Pancreas (tissue), 10 donors: Measurements from ENCODE around the gene PACS2. TPM values are rescaled to one million over a fixed set of nuclear protein-coding genes. Genes with fewer than 3 reads are reported as not detected.

Experiments used
- ATAC-seq, 4 donors: fragments of 200-7000 bp; cut with Tn5 transposase; one replicate each; pipeline versions ENCODE4 v1.8.0 to v1.9.1; 2020; ENCODE audit warnings: mild to moderate bottlenecking in 4 of 4, moderate library complexity in 4 of 4
- DNase-seq, 6 donors: peaks; one replicate each; pipeline ENCODE4 v3.0.0-alpha.2; 2020
- FAIRE-seq: peaks from 2 replicates; lab custom pipeline; 2012; peaks lifted over from hg19 to GRCh38; lab: Jason Lieb, UNC
- H3K27ac ChIP-seq, 4 donors: fragments of 200-600 bp; sonication (generic); 1 replicate in 3 of 4; 2 replicates in 1 of 4; pipeline versions ENCODE4 v1.5.0 to v1.8.0; 2020
- H3K27me3 ChIP-seq, 4 donors: fragments of 200-600 bp; one replicate each; pipeline ENCODE4 v1.8.0; 2021
- H3K36me3 ChIP-seq, 3 donors: fragments of 200-600 bp; sonication (generic) in 1 of 3; one replicate each; pipeline versions ENCODE4 v1.5.0 to v1.8.0; 2020 to 2021
- H3K4me1 ChIP-seq, 3 donors: fragments of 200-600 bp; one replicate each; pipeline ENCODE4 v1.8.0; 2021
- H3K4me3 ChIP-seq, 4 donors: fragments of 200-600 bp; sonication (generic) in 2 of 4; one replicate each; pipeline versions ENCODE4 v1.5.0 to v1.8.0; 2020 to 2021
- H3K9me3 ChIP-seq, 4 donors: fragments of 200-600 bp; one replicate each; pipeline ENCODE4 v1.8.0; 2021
- CTCF ChIP-seq, 4 donors: fragments of 200-600 bp; sonication (generic) in 3 of 4; IDR thresholded peaks; one replicate each; pipeline versions ENCODE4 v1.5.0 to v1.8.0; 2021; ENCODE audit warnings: antibody characterized with exemption in 4 of 4
- WGBS, 2 donors: extraction: QIAGEN DNeasy Blood & Tissue Kit; methylation state at CpG; one replicate each; pipeline ENCODE4 v1.1.7; 2013; 5-methylcytosine and 5-hydroxymethylcytosine counted together
- intact Hi-C, 3 donors: fragments of 100-400 bp; cut with DNase I; formaldehyde crosslinking; loops; one replicate each; pipeline versions ENCODE4 v1.11.1 to v1.14.2; 2022
- polyA plus RNA-seq, 2 donors: library from polyadenylated mRNA; stranded (reverse); fragments of 200-250 nt; gene quantifications; one replicate each; pipeline ENCODE4 v1.2.3, GENCODE V29; 2013
- total RNA-seq, 6 donors: library from RNA; stranded (reverse); fragmentation: NEBNext Ultra II Directional in 4 of 6; extraction: Animal tissue kit (Norgen Biotek cat#: 25700) in 4 of 6; gene quantifications; one replicate each; pipeline versions ENCODE4 v1.2.1 to v1.2.4, GENCODE V29; 2021 to 2023
- donor health status: healthy with polysubstance abuse.
- donor health status: DM: no; HTN: no; CAD: no; lungs with moderate emphysema.
- donor health status: DM: no; HTN: no; CAD: no.
- donor health status: control.
- donor health status: control.
- donor health status: Bipolar disorder and iron deficiency.
- donor health status: DM: yes; HTN: yes; CAD: no.
- donor health status: DM: no; HTN: no; CAD: no.
- donor health status: DM: no; HTN: no; CAD: no.
- donor health status: DM: yes; HTN: yes; CAD: no.

Gene PACS2
- total and polyA plus RNA-seq, 8 donors, result 36.9 to 128 (median 49.3) TPM

- intact Hi-C loops, result no loop called here
- Histone ChIP-seq H3K27ac (no peak overlapping the region), H3K36me3 (no peaks in the 10 kb centered on the region), H3K27me3 (no peaks in the 10 kb centered on the region), H3K4me1 (no peaks in the 10 kb centered on the region), H3K9me3 (no peaks in the 10 kb centered on the region), H3K4me3 (no peak overlapping the region)
- WGBS, 2 donors, result 80 to 86% methylated on average over 9 of the region's 9 CpGs
- ATAC-seq (no peak), DNase-seq (peak in 1 of 6 donors; percentile 43), FAIRE-seq (no peak)
- TF ChIP-seq CTCF (IDR thresholded peaks at IDR 0.05), result no peak
Measured at GRCh38 chr14:105305791-105306190, 8.8 kb upstream of the PACS2 start.

GRCh38 chr14:105307052-105307727 lies 7.4 kb upstream of the PACS2 start:
- H3K36me3 ChIP-seq, result no peaks in the 10 kb centered on the region
- no peaks in the 10 kb centered on the region for H3K4me1 ChIP-seq
- H3K4me3 ChIP-seq, result no peak overlapping the region
- no peaks in the 10 kb centered on the region for H3K27me3 ChIP-seq
- ATAC-seq, result no peak
- H3K27ac ChIP-seq, result no peak overlapping the region
- FAIRE-seq, result no peak
- intact Hi-C loops, result no loop called here
- peak in 1 of 6 donors; percentile 13 for DNase-seq
- 90 to 92% methylated on average over 4 of the region's 4 CpGs for whole genome bisulfite sequencing, 2 donors
- no peak for TF ChIP-seq CTCF (IDR thresholded peaks at IDR 0.05)
- H3K9me3 ChIP-seq, result no peaks in the 10 kb centered on the region

DNA sequence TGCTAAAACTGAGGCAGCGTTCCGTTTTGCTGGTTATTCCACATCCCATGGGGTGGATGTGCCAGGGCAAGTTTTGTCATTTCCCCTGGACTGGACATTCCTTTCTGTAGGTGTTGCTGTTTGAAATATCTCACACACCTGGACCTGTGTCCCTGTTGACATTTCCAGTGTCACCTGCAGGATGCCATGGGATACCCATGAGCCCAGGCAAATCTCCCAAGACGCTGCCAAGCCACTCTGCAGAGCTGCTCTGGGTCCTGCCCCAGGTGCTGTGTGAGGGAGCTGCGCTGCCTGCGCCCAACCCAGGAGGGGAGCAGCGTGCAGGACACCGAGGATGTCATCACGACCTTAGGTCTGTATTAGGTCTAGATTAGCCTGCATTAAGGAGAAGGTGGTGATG lies 5.2 kb upstream of the PACS2 start:
- intact Hi-C loops, result no loop called here
- peak in 5 of 6 donors; percentile 62 to 78 (median 74) for DNase-seq
- H3K4me3 ChIP-seq, result no peak overlapping the region
- H3K4me1 ChIP-seq, result no peaks in the 10 kb centered on the region
- H3K9me3 ChIP-seq, result no peaks in the 10 kb centered on the region
- H3K27ac ChIP-seq, result peak overlapping the region in 1 of 4 donors; percentile 11
- TF ChIP-seq CTCF (IDR thresholded peaks at IDR 0.05), result no peak
- peak; percentile 48 to 82 (median 65) for ATAC-seq
- FAIRE-seq, result no peak
- H3K27me3 ChIP-seq, result no peaks in the 10 kb centered on the region
- H3K36me3 ChIP-seq, result no peaks in the 10 kb centered on the region
- 29 to 46% methylated on average over 8 of the region's 8 CpGs for WGBS, 2 donors

- Histone ChIP-seq H3K9me3 (no peaks in the 10 kb centered on the region), H3K27me3 (no peaks in the 10 kb centered on the region), H3K4me3 (no peak overlapping the region), H3K36me3 (no peaks in the 10 kb centered on the region), H3K4me1 (peaks cover 0 to 7% (median 0%) of the 10 kb centered on the region in 3 donors), H3K27ac (peak overlapping the region in 1 of 4 donors; percentile 15)
- DNase-seq (peak in 1 of 6 donors; percentile 50), FAIRE-seq (no peak), ATAC-seq (peak in 1 of 4 donors; percentile 2)
- intact Hi-C loops, result no loop called here
- no peak for TF ChIP-seq CTCF (IDR thresholded peaks at IDR 0.05)
- 73 to 83% methylated on average over 12 of the region's 12 CpGs for WGBS, 2 donors
Measured at GRCh38 chr14:105311838-105312237, 2.7 kb upstream of the PACS2 start.

- Histone ChIP-seq H3K27ac (peak overlapping the region in 1 of 4 donors; percentile 81), H3K27me3 (no peaks in the 10 kb centered on the region), H3K4me1 (peaks cover 0 to 13% (median 7%) of the 10 kb centered on the region in 3 donors), H3K4me3 (no peak overlapping the region), H3K36me3 (no peaks in the 10 kb centered on the region), H3K9me3 (no peaks in the 10 kb centered on the region)
- ATAC-seq (no peak), DNase-seq (no peak), FAIRE-seq (no peak)
- TF ChIP-seq CTCF (IDR thresholded peaks at IDR 0.05), result no peak
- 96% methylated on average over 13 of the region's 13 CpGs for WGBS, 2 donors
- intact Hi-C loops, result no loop called here
Measured at GRCh38 chr14:105312973-105313372, 1.6 kb upstream of the PACS2 start.
